WI38 (cell line): ENCODE results near the gene TTC27.
"Not testable (repeated sequence)": the region's sequence is repeated elsewhere in the genome, so short reads cannot be mapped to it uniquely, and the experiment has no call there.

Experiments used
- H3K4me3 ChIP-seq: 2 replicates; pipeline ENCODE4 v1.5.1; 2011; ENCODE audit warnings: low read depth, mild to moderate bottlenecking, control low read depth, low read length
- TF ChIP-seq, protein P1 (sequence below): IDR thresholded peaks from 2 replicates; pipeline ENCODE4 v1.5.1; 2012; ENCODE audit warnings: low read depth, mild to moderate bottlenecking, control low read depth, low read length

Gene TTC27

DNA sequence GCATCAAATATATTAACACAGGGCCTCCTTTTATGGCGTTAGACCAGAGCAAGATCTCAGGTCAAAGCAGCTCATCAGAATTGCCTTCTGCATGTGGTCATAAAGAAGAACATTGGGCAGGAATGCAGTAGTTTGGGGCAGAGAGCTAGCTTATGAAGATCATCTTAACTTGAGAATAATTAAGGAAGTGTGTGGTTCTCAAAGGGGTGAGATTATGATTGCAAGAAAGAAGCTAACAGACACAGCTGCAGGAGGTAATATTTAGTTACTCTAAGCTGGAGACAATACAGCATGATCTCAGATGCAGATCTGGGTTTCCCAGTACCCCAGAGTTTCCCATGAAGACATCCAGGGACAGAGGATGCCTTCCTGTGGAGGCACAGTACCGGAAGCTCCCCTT lies 91.6 kb downstream of the TTC27 start:
- TF ChIP-seq, protein P1, sequence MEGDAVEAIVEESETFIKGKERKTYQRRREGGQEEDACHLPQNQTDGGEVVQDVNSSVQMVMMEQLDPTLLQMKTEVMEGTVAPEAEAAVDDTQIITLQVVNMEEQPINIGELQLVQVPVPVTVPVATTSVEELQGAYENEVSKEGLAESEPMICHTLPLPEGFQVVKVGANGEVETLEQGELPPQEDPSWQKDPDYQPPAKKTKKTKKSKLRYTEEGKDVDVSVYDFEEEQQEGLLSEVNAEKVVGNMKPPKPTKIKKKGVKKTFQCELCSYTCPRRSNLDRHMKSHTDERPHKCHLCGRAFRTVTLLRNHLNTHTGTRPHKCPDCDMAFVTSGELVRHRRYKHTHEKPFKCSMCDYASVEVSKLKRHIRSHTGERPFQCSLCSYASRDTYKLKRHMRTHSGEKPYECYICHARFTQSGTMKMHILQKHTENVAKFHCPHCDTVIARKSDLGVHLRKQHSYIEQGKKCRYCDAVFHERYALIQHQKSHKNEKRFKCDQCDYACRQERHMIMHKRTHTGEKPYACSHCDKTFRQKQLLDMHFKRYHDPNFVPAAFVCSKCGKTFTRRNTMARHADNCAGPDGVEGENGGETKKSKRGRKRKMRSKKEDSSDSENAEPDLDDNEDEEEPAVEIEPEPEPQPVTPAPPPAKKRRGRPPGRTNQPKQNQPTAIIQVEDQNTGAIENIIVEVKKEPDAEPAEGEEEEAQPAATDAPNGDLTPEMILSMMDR, result no peak
- no peak overlapping the region for H3K4me3 ChIP-seq

DNA sequence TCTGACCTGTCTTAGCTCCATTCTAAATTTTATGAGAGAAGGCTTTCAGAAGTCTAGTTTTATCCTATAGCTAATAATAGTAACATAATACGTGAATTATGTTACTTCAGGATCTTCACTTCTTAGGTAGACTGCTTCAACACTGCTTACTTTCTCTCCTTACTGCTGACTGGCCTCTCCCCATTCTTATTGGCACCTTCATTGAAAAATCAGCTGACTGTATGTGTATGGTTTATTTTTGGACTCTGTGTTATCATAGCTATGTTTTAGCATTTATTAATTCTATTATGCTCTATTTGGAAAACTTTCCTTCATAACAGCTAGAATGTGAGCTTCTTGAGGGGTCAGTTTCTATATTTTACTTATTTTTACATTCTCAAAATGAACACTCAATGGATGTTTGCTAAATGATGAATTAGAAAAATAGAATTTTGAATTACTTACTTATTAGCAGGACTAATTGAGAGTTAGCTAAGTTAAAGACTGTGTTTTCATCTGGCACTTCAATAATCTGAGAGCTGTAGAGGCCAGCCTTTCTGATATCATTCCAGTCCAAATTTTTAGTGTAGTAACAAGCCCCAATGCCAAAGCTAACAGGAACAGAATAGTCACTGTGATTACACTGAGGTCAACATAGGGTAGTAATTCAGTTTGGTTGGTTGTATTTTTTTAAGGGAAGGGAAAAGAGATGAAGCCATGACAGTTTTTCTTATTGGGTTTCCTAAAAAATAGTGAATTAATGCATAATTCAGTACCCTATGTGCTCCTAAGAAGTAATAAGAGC lies 92.3 kb downstream of the TTC27 start:
- no peak overlapping the region for H3K4me3 ChIP-seq
- TF ChIP-seq, protein P1, result no peak

DNA sequence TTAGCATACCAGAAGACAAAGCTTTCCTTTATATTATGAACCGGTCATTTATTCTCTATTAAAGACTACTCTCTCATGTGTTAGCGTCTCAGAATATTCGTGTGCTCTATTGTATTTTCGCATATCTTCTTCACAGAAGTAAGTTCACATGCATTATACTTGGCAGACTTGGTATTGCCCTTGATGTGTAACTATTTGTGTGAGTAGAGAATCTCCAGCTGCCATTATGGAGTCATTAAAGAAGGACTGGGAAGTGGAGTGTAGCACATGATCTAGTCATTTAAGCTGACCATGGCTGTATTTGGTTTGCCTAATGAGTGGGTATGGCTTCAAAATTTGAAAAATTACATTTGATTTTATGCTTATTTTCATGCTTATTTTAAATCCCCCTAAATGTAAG lies 92.9 kb downstream of the TTC27 start:
- no peak overlapping the region for H3K4me3 ChIP-seq
- TF ChIP-seq, protein P1, result no peak

DNA sequence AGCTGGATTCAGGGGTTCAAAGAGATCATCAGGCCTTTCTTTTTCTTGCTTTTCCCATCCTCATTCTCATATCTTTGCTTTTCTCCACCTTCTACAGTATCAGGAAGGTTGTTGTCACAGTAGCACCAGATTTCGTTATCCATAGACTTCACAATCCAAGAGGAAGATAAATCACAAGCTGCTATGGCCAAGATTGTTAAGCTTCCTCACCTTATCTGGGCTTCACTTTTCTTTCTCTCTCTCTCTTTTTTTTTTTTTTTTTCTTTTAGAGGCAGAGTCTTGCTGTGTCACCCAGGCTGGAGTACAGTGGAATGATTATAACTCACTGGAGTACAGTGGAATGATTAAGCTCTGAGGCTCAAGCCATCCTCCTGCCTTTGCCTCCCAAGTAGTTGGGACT lies 93.5 kb downstream of the TTC27 start:
- TF ChIP-seq, protein P1, result no peak
- H3K4me3 ChIP-seq, result no peak overlapping the region

DNA sequence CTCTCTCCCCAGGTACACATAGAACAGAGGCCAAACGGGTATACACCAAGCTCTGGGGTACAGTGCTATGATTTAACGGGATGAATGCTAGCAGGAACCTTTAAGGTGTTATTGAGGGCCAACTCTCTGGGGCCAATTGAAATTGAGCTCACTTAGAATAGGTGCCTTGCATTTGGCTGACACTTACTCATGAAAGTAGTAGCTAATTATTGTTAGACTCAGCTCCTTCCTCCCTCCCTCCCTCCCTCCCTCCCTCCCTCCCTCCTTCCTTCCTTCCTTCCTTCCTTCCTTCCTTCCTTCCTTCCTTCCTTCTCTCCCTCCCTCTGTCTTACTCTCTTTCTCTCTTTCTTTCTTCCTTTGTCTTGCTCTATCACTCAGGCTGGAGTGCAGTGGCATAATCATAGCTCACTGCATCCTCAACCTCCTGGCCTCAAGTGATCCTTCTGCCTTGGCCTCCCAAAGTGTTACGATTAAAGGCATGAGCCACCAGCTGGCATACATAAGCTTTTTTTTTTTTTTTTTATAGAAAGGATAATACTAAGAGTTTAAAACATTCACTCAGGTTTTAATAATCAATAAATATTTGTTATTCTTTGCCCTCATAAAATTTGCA lies 95.7 kb downstream of the TTC27 start:
- TF ChIP-seq, protein P1, result no peak
- H3K4me3 ChIP-seq, result no peak overlapping the region

DNA sequence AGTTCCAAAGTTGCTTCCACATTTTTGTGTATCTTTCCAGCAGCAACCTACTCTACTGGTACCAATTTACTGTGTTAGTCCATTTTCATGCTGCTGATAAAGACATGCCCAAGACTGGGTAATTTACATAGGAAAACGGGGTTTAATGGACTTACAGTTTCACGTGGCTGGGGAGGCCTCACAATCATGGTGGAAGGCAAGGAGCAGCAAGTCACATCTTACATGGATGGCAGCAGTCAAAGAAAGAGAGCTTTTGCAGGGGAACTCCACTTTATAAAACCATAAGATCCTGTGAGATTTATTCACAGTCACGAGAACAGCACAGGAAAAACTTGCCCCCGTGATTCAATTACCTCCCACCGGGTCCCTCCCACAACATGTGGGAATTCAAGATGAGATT lies 98.8 kb downstream of the TTC27 start:
- H3K4me3 ChIP-seq, result not testable (repeated sequence)

DNA sequence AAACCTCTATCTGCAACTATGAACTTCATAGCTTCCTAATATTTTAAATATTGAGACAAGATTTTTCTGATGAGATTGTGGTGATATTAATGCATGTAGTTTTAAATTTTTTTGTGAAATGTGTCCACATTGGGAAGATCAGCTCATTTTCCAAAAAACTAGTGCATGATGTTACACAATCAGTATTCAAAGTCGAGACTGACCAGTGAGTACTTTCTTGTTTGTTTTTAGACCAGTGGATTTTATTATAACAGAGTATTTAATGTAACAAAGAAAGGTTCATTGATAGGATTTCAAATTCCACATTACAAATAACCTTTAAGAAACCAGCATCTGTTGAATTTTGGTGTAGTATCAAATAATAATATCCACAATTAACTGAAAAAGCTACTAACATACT lies 99.3 kb downstream of the TTC27 start:
- H3K4me3 ChIP-seq, result no peak overlapping the region
- TF ChIP-seq, protein P1, result no peak

DNA sequence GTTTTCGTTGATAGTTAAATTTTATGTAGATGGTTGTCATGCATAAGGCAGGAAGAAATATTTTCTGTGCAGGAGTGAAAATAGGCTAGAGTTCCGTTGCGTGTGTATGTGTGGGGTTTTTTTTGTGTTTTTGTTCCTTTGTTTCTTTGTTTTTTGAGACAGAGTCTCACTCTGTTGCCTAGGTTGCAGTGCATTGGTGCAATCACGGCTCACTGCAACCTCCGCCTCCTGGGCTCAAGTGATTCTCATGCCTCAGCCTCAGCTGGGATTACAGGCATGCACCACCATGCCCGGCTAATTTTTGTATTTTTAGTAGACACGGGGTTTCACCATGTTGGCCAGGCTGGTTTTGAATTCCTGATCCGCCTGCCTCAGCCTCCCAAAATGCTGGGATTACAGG lies 103.1 kb downstream of the TTC27 start:
- not testable (repeated sequence) for H3K4me3 ChIP-seq
